Fibroblast of skin of right biceps (primary cell): ENCODE measurements around the gene ANKLE1.
"Not testable (repeated sequence)": the region's sequence is repeated elsewhere in the genome, so short reads cannot be mapped to it uniquely, and the experiment has no call there.

Experiments
- DNase-seq: peaks from one replicate; pipeline ENCODE4 v3.0.0-alpha.2; 2013

Gene ANKLE1

DNA sequence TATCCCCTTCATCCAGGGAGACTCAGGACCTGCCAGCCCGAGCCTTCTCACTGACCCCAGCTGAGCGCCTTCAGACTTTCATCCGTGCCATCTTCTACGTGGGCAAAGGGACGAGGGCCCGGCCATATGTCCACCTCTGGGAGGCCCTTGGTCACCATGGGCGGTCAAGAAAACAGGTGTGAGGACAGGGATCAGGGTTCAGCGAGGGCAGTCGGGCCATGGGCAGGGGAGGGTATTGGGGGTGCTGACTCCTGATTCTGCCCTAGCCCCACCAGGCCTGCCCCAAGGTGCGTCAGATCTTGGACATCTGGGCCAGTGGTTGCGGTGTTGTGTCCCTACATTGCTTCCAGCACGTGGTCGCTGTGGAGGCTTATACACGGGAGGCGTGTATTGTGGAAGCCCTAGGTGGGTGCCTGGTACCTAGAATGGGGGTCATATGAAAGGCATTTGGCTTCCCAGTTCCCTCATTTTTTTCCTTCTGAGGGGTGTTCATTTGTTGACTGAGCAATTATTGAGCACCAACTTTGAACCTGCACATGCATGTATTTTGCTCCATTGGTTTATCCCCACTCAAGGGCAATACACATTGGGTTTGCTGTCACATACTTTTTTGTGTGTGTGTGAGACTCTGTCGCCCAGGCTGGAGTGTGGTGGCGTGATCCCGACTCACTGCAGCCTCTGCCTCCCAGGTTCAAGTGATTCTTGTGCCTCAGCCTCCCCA is 3.9 kb downstream of the ANKLE1 start:
- DNase-seq: no peak

DNA sequence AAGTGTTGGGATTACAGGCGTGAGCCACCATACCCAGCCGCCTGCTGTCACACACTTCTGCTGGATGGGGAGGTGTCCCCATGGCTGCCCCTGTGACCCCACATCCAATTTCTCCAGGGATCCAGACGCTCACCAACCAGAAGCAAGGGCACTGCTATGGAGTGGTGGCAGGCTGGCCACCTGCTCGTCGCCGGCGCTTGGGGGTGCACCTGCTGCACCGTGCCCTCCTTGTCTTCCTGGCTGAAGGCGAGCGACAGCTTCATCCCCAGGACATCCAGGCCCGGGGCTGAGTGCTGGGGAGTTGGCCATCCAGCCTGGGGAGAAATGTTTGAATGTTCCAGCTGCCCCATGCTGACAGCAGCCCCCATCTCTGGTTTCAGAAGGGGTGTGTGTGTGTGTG is 4.6 kb downstream of the ANKLE1 start:
- DNase-seq: no peak

DNA sequence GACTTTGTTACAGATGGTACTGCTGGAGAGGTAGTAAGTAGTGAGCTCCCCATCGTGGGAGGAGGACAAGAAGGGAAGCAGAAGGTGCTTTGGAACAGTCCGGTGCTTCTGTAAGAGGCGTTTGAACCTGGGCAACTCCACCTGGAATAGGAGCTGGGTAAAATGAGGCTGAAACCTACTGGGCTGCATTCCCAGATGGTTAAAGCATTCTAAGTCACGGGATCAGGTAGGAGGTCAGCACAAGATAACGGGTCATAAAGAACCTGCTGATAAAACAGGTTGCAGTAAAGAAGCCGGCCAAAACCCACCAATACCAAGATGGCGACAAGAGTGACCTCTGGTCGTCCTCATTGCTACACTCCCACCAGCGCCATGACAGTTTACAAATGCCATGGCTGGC is 5.1 kb downstream of the ANKLE1 start:
- no peak for DNase-seq

DNA sequence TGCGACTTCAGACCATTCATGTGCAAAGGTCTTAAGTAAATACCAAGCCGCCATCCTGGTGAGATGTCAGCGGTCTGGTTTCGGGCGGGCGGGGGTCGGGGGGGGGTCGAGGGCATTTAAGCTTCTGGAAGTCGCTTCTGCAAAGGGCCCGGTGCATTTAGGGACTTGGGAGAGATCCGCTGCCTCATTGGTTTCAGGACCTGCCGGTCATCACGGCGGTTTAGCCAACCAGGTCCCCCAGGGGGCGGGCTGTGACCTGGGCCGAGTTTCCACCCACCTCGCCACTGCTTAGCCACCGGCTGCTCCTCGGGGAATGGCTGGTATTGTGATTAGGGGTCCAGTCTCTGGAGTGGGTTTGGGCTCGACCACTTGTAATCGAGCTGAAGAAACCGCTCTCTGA is 7.8 kb downstream of the ANKLE1 start:
- DNase-seq: peak; percentile 85

DNA sequence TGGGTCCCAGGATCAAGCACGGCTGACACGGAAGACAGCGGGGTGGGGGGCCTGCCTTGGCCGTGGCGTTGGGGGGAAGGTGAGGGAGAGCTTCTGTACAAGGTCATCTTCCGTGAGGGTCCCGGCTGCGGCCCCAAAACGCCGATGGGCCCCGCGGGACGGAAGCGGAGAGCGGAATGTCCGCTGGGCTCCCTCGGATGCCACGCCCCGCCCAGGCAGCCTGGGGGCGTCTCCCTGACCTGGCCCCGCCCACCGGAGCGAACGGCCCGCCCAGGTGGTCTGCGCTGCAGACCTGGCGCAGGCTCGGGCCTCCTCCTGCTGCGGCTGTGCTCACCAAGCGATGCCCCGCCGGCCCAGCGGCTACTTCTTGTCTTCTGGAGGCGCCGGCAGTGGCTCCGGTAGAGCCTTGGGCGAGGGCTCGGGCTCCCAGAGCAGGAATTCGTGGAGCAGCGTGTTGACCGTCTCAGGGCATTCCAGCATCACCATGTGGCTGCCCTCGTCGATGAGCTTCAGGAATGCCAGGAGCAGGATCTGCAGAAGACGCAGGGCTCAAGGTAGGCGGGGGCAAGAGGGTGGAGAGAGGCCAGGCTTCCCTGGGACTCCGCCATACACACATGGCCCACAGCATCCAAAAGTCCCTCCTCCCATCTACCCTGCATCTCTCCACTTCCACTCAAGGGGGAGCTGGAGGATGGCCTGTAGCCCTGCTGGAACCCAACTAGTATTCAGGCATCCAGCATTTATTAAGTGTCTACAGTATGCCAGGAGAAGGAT is 10.8 kb downstream of the ANKLE1 start:
- peak; percentile 88 for DNase-seq

DNA sequence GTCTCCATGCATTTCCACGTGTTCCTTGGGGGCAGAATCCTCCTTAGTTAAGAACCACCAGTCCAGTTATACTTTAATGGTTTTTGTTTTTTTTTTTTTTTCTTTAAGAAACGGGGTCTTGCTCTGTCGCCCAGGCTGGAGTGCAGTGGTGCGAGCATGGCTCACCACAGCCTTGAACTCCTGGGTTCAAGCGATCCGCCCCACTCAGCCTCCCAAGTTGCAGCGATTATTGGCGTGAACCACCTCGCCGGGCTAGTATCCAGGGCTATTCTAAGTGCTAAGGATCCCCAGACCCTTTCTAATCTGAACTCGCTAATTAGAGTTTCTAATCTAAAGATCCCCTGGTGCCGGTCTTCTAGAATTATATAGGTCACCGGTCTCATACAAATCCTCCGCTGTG is 11.9 kb downstream of the ANKLE1 start:
- no peak for DNase-seq

DNA sequence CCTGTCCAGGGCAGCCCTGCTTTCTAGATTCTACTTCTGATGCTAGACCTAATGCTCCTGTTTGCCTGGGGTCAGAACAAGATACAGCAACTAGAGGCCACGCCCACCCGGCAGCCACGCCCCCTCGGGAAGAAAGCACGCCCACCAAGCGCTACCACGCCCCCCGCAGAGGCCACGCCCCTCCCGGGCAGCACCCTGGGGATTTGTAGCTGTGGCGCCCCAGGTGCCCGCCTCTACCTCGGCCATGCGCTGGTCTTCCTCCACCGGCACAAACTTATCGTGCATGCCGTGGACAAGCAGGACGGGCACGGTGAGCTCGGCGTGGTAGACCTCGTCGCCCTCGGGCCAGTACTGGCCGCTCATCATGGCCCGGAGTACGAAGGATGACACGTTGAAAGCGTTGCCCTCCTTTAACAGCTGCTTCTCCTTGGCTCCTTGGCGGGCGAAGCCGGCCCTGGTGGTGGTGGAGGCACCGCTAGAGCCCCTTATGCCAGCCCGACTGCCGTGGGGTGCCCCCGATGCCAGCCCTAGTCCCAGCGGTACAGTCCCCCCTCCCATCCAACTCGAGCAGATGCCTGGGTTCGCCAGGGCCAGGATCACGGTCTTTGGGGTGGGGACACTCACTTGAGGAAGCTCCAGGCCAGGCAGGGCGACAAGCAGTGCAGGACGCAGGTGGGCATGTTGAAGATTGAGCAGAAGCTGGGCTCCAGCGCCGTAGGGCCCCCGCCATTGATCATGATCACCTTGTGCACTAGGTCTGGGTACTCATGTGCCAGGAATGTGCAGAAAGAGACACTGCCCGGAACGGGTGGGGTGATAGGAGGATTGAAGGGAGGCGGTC is 12.6 kb downstream of the ANKLE1 start:
- DNase-seq: peak; percentile 26

DNA sequence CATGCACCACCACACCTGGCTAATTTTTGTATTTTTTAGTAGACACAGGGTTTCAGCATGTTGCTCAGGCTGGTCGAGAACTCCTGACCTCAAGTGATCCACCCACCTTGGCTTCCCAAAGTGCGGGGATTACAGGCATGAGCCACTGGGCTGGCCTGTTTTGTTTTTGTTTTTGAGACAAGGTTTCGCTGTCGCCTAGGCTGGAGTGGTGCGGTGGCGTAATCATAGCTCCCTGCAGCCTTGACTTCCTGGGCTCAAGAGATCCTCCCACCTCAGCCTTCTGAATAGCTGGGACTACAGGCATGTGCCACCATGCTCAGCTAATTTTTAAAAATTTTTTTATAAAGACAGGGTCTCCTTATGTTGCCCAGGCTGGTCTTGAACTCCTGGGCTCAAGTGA is 13.8 kb downstream of the ANKLE1 start:
- DNase-seq: not testable (repeated sequence)

DNA sequence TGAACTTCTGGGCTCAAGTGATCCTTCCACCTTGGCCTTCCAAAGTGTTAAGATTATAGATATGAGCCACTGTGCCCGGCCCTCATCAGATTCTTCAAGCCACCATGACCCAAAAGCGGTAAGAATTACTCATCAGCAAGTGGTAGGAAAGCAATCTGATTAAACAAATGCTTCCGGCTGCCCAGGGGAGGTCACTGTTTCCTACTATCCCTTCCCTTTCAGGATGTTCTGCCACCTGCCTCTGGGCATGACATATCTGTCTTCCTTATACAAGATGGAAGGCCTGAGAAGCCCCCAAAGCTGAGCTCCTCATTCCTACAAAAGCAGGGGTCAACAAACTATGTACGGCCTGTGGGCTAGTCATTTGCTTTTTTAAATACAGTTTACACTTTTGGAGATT is 14.6 kb downstream of the ANKLE1 start:
- no peak for DNase-seq

DNA sequence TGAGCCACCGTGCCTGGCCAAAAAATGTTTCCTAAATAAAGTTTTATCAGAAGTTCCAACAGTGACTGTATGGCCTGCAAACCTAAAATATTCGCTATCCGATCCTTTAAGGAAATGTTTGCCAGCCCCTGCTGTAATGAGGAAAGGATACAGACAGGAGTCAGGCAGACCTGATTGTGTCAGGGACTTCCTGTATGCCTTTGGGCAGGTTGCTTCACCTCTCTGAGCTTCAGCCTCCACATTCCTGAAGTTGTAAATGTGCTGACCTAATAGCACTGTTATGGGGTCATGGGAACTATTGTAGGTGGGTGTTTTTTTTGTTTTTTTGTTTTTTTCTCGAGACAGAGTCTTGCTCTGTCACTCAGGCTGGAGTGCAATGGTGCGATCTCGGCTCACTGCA is 15.3 kb downstream of the ANKLE1 start:
- DNase-seq: no peak

DNA sequence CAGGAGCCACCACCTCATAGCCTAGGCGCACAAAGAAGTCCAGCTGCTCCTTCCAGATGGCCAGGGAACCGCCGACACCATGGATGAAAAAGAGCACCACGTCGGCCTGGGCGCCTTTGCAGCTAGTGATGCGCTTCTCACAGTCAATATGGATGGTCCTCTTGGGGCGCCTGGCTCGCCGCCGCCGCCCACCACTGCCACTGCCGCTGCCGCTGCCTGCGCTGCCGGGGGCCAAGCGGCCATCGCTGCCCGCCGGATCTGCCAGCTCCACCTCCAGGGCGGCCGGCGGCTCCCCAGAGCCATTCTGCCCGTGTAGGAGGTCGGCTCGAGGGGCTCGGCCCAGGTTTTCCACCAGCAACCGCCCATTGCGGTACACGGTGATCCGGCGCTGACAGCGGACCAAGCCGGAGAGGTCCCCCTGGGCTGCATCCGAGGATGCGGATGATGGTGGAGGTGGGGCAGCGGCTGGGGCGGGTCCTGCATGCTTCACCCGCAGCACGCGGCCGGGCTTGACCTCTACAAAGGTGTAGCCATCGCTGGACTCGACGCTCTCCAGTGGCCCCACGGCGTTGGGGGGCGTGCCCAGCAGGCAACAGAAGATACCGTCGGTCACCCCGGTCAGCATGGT is 19.4 kb downstream of the ANKLE1 start:
- no peak for DNase-seq

DNA sequence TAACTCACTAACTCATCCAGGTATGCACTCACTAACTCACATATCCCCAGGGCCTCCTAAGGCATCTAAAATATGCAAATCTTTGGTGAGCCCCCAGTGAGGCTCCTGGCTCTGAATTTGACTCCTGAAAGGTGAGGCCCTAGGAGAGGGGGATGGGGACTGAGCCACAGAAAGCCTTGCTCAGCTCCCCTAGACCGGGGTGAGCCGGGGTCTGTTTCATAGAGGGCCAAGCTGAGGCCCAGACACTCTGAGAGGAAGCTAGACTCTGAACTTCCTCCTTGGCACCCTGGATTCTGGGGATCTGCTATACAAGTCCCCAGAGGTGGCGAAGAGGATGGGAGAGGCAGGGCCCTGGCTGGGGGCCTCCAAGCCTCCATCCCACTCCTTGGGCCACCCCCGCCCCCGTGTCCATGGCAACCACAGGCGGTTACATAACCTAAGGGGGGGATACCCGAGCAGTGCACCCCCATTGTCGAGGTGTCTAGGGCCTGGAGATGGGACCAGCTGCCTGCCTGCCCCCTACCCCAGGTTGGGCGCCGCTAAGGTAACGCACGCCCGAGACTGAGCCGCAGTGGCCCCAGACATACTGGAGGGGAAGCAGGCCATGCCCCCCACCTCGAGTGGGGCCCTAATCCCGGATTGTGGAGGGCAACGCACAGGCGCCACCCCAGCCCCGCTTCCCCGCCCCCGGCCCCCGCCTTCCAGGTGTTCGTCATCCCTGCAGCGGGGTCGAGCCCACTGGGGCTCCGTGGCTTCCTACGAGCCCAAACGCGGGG is 20.9 kb downstream of the ANKLE1 start:
- DNase-seq: no peak

DNA sequence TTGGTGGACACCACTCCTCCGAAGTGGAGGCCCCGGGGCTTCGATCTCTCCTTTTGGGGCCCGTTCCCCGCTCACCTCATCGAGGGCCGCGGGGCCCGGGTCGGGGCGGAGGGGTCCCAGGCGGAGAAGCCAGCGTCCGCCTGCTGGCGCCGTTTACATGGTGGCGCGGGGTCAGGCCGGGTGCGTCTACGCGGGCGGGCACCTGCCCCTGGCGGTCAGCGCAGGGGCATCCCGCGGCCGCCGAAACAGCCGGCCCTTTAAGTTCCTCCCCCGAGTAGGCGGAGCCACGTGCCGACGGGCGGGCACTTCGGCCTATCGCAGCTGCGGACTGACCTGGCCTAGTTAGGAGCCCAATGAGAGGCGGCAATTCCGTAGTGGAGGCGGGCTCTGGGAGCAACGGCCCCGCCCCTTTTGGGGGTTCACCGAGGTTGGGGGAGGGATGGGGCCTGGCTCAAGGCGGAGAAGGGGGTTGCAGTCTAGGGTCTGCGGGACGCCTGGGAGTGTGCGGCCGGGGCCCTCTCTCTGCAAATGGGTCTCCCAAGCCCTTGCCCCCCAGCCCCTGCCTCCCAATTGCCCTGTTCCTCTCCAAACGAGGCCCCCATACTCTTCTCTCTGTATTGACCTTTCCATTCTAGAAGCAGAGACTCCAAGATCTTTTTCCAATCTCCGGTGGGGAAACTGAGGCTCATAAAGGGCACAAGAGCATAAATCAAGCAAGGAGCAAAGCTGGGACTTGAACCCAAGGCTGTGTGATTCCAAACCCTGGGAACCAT is 21.7 kb downstream of the ANKLE1 start, which contains the start of gene ABHD8:
Gene ABHD8, minus strand, starts transcription at position 259 of the 773 bp plus-strand sequence. CDS start 1,809 bp downstream, outside the sequence.
- peak; percentile 93 for DNase-seq

DNA sequence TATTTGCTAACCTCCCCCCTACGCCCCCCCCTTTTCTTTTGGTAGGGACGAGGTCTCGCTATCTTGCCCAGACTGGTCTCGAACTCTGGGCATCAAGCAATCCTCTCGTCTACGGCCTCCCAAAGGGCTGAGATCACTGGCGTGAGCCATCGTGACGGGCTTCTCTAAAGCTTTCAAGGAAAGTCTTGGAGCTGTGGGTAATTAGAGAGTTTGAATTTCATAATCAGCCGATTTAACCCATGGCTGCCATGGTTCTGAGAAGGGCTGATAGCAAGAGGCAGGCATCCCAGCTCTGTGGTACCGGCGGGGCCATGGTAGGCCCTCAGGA is 22.2 kb downstream of the ANKLE1 start:
- DNase-seq: no peak

DNA sequence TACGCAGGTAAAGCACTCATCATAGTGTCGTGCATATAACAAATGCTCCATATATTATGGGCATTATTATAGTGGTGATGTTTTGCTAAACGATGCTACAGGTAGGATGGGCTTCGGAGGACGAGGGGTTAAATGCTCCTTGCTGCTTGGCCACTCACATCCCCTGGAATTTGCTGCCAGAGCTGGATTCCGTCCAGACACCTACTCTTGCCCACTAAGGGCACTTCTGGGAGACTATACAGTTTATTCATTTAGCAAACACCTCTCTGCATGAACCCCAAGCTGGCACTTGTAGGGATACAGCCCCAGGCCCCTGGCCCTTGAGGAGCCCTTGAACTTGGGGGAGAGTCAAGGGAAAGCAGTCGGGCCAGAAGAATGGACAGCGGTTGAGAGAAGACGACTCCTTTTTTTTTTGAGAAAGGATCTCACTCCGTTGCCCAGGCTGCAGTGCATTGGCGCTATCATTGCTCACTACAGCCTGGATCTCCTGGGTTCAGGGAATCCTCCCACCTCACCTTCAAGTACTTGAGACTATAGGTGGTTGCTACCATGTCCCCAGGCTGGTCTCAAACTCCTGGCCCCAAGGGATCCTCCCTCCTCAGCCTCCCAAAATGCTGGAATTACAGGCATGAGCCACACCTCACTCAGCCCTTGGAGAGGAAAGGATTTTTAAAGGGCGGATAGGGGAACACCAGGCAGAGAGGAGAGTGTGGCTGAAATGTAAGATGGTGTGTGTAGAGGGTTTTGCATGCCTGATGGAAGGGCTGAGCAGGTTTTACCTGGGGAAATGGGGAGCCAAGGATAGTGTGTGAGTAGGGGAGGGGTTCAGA is 22.9 kb downstream of the ANKLE1 start:
- DNase-seq: no peak

DNA sequence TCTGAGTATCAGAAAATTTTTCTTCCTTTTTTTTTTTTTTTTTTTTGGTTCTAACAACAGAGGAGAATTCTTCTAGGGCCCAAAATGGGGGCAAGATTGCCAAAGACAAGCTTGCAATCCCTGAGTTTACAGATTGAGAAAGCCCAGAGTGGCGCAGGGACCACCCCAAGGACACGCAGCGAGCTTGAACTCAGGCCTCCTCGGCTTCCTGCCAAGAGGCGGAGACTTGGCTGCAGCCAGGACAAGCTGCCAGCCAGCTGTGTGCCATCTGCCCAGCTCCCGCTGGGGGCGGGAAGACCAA is 23.5 kb downstream of the ANKLE1 start:
- no peak for DNase-seq

DNA sequence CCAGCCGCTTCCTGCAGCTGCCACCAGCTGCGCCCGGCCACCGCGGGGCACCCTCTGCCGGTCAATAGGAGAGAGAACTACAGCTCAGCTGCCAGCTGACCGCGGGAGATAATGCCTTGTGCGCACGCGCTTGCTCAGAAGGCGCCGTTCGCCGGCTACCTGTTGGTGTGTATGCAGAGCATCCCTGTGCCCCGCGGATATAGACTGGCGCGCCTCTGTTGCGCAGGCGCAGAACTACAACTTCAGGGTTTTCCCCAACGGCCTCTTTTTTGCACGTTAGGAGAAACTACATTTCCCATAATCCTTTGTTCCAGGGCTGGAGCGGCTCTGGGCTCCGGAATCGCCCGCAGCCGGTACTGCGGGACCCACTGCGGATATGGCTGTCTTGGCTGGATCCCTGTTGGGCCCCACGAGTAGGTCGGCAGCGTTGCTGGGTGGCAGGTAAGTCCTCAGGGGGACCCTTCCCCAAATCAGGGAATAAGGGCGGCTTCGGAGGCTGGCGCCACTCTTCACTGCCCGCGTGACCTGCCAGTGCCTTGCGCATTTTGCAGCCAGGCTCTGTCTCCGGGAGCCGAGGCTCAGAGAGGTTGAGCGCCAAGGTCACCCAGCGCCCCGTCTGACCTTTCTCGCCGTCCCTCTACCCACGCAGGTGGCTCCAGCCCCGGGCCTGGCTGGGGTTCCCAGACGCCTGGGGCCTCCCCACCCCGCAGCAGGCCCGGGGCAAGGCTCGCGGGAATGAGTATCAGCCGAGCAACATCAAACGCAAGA is 24.0 kb downstream of the ANKLE1 start, which contains the start of gene MRPL34:
Gene MRPL34, plus strand, starts transcription at position 356 of the 768 bp plus-strand sequence. Its CDS starts 21 bp downstream, at position 377.
- DNase-seq: peak; percentile 98

DNA sequence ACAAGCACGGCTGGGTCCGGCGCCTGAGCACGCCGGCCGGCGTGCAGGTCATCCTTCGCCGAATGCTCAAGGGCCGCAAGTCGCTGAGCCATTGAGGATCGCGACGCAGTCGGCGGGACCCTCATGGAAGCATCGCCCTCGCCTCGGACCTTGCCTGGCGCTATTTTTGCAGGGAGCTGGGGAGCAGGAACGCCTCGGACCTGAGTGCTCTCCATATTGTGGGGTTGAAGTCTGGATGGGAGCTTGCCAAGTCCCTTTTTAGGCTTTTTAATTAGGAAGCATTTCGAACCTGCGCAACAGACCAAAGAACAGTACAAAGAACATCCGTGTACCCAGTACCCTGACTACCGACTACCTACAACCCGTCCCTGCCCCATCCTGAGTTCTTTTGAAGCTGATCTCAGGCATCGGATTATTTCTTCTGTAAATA is 24.6 kb downstream of the ANKLE1 start:
- DNase-seq: no peak

DNA sequence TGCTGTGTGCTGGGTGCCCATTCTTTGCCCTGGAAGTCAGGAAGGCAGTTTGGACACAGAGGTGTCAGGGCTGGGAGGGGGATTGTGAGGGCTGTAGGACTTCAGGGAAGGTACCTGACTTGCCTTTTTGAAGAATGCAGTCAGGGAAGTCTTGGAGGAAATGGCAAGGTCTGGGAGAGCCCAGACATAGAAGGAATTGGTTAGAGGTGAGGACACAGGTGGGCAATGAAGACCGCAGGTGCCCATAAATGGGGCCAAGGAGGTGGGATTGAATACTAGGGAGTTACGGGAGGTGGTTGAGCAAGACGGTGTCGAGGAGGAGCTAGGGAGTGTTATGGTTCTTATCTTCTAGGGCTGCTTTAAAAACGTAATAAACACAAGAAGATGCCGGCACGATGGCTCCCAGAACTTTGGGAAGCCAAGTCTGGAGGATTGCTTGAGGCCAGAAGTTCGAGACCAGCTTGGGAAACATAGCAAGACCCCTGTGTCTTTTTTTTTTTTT is 26.2 kb downstream of the ANKLE1 start:
- DNase-seq: no peak
